ENCODE data around the gene FBXW5.

FBXW5 gene

GRCh38 chr9:136947955-136948510 lies 3.5 kb upstream of the FBXW5 start:
- no peak for DNase-seq (ENCODE audit: low read depth in 2 of 2)

DNA sequence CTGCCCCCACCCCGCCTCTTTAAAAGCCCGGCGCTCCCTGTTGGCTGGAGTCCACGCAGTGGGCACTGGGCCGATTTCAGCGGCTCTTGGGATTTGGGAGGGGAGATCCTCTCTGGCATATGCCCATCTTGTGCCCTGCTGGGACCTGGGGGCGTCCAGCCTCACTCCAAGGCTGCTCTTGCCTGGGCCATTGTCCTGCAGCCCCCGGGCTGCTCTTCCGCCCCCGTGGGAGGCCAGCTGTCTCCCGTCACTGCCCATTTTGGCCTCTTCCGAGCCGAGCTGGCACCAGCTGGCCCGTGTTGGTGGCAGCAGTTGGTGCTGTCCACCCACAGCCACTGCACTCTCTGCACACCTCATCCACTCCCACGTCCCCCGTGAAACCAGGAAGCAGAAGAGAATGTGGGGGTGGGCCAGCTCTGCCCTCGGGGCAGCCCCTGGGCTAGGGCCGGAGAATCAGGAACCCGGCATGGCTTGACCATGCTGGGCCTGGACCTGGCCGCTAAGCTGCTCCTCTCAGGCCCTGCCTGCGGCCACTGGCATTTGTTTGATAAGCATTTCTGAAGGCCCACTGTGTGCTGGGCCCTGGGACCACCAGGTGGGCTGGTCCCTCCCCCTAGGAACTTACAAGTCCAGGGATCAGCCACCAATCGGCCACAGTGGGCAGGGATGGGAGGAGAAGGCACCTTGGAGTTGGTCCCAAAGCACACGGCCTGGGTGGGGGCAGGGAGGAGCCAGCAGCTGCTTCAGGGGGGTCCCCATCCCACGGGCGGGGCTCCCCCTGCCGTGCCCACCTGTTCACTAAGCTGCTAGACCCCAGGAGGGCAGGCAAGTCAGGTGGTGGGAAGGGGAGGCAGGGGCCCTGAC lies 2.7 kb upstream of the FBXW5 start:
- DNase-seq (ENCODE audit: low read depth in 2 of 2), result no peak

DNA sequence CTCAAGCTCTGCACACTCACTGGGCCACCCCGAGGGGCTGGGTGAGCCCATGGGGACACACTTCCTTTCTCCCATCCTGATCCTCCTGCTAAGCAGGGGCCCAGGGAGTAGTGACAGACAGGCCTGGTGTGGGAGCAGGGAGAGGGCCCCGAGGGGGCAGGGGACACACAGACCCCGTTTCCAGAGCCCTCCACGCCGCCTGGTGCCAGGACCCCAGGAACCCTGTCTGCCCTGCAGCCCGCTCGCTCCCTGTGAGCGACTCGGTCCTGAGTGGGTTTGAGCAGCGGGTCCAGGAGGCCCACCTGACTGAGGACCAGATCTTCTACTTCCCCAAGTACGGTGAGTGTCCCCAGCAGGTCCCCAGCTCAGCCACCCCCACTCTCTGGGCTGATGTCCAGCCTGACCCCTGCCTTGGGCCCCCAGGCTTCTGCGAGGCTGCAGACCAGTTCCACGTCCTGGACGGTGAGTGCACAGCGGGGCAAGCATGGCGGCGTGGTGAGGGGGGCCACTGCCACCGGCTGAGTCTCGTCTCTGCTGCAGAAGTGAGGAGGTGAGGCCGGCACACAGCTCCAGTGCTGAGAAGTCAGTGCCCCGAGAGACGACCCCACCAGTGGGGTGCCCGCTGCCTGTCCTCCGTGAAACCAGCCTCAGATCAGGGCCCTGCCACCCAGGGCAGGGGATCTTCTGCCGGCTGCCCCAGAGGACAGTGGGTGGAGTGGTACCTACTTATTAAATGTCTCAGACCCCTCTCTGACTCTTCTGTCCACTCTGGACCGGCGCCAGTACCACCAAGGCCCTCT lies 1.9 kb upstream of the FBXW5 start:
- no peak for DNase-seq (ENCODE audit: low read depth in 2 of 2)

DNA sequence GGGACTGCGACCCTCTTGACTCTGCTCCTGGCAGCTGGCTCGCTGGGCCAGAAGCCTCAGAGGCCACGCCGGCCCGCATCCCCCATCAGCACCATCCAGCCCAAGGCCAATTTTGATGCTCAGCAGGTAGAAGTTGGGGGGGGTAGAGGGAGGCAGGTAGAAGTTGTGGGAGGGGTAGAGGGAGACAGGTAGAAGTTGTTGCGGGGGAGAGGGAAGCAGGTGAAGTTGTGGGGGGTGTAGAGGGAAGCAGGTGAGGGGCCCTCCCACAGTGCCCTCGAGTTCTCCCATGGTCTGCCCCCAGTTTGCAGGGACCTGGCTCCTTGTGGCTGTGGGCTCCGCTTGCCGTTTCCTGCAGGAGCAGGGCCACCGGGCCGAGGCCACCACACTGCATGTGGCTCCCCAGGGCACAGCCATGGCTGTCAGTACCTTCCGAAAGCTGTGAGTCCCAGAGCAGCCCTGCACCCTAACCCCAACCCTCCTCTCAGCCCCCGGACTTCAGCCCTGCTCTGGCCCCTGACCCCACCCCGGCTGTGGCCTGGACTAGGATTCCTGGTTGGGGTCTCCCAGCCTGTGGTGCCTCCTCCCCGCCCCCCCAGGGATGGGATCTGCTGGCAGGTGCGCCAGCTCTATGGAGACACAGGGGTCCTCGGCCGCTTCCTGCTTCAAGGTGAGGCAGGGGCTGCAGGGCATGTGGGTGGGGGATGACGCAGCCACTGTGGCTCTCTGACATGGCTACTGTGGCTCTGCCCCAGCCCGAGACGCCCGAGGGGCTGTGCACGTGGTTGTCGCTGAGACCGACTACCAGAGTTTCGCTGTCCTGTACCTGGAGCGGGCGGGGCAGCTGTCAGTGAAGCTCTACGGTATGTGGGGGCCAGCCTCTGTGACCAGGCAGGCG lies 1.0 kb upstream of the FBXW5 start:
- no peak for DNase-seq (ENCODE audit: low read depth in 2 of 2)

DNA sequence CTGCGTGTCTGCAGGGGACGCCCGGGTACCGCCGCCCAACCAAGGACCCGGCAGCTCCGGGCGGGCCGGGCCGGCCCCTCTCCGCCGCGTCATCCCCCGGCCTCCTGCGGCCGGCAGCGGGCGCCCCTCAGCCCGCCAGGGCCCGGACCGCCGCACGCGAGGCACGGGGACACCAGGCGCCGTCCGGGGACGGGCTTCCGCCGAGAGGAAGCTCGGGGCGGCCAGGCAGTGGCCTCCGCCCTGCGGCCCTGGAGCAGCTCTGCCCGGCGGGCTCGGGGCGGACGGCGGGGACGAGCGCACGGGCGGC lies 373 bp downstream of the FBXW5 start:
- no peak for DNase-seq (ENCODE audit: low read depth in 2 of 2)

GRCh38 chr9:136943291-136944211 lies 987 bp downstream of the FBXW5 start:
- DNase-seq (ENCODE audit: low read depth in 2 of 2), result peak in 1 of 2 donors; percentile 17

GRCh38 chr9:136942881-136943230 lies 1.7 kb downstream of the FBXW5 start:
- no peak for DNase-seq (ENCODE audit: low read depth in 2 of 2)

DNA sequence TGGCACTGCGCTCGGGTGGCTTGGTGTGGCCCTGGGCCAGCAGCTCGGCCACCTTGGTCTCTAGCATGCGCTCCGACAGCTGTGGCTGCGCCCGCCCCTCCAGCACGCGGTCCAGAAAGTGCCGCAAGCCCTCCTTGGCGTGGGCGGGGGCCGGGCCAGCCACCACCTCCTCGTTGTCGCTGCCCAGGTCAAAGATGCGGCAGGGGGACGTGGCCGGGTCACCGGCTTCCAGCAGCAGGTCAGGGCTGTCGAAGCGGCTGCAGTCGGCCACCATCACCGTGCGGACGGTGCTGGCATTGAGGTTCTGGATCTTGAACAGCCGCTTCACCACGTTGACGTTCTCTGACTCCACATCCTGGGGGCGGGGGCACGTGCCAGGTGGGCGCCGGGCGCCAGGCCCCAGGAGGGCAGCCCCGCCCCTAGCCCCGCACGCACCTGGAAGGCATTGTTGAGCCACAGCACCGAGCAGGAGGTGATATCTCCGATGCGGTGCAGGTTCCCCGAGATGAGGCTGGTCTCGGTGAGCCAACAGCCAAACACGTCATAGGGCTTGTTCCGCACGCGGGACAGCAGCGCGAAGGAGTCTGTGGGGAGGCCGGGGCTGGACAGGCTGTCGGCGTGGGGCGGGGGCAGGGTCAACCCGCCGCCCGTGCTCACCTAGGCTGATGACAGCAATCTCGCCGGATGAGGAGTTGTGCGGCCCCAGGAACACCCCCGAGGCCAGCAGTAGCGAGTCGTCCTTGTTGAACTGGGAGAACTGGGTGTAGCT lies 2.2 kb downstream of the FBXW5 start:
- DNase-seq (ENCODE audit: low read depth in 2 of 2), result no peak

DNA sequence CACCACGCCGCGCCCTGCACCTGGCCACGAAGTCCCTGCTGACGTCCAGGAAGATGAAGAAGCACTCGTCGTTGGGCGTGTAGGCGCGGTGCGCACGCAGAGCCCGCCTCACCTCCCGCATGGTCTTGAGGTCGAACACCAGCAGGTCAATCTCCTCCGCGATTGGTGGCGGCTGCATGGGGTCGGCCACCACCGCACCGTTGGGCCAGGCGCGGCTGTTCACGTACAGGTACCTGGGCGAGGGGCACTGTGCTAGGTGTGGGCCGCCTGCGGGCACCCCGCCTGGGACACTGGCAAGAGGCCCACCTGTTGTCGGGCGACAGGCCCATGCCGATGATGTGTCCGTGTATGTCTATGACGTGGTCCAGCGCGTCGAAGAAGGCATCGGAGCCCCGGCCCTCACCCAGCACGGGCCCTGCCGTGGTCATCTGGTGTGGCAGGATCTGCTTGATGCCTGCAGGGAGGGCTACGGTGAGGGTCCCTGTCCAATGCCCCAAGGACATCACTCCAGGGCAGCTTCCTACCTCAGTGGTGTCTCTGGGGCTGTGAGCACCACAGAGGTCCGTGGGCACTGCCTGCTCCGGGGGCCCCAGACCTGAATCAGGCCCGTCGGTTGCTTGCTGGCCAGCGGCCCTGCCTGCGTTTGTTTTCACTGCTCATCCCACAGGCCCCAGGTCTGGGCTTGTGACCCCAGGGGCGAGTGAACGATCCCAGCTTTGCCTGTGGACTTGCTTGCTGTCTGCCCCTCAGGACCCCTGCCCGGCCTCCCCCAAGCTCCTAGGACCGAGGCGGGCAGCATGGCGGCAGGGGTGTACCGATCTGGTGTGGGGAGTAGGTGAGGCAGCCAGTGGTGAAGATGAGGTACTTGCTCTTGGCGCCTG lies 3.1 kb downstream of the FBXW5 start:
- DNase-seq (ENCODE audit: low read depth in 2 of 2), result no peak

GRCh38 chr9:136940526-136941230 lies 3.9 kb downstream of the FBXW5 start:
- DNase-seq (ENCODE audit: low read depth in 2 of 2), result no peak

- no peak for DNase-seq (ENCODE audit: low read depth in 2 of 2)
These were observed 4.5 kb downstream of the FBXW5 start for GRCh38 chr9:136939996-136940525.

- no peak for DNase-seq (ENCODE audit: low read depth in 2 of 2)
These were observed 5.0 kb downstream of the FBXW5 start for GRCh38 chr9:136939431-136939995.

DNA sequence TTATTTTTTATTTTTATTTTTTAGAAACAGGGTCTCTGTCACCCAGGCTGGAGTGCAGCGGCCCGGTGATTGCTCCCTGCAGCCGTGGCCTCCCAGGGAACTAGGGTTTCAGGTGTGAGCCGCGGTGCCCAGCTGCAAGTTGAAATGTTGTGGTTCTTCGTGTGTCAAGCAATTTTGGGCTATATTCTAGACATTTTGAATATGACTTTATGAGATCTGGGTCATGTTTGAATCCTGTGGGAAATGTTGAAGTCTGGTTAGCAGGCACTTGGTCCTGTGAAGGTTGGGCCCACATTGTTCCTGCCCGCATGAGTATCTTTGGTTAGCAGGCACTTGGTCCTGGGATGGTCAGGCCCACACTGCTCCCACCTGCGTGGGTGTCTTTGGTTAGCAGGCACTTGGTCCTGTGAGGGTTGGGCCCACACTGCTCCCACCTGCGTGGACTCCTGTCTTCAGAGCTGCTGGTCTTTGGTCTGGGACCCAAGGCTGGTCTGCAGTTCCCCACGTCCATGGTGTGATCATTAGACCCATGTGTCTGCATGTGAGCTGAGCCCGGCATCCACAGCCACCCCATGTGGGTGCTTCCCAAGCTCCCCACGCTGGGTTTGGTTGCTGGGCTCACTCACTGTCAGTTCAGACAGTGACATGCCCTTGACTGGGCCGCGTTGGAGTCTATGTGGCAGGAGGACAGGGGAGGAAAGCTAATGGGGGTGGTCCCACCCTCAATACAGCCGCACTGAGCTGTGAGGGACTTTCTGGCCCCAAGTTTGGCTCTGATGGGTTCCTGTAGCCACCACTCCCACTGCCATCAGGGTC lies 7.1 kb downstream of the FBXW5 start:
- DNase-seq (ENCODE audit: low read depth in 2 of 2), result no peak

GRCh38 chr9:136936645-136937170 lies 7.8 kb downstream of the FBXW5 start:
- no peak for DNase-seq (ENCODE audit: low read depth in 2 of 2)

DNA sequence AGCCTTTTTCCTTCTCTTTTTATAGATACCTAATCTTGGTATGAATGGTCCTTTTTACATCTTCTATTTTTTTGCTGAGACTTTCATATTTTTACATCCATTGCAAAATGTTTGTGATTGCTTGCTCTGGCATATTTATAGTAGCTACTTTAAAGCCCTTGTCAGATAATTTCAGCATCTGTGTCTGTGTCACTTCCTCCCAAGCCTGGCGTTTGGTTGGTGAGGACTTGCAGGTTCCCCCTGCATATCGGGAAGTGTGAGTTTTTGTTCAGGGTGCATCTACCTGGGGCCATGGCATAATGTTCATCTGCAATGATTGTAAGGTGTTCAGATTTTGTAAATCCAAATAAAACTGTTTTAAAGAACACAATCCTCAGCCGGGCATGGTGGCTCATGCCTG lies 8.9 kb downstream of the FBXW5 start:
- no peak for DNase-seq (ENCODE audit: low read depth in 2 of 2)

DNA sequence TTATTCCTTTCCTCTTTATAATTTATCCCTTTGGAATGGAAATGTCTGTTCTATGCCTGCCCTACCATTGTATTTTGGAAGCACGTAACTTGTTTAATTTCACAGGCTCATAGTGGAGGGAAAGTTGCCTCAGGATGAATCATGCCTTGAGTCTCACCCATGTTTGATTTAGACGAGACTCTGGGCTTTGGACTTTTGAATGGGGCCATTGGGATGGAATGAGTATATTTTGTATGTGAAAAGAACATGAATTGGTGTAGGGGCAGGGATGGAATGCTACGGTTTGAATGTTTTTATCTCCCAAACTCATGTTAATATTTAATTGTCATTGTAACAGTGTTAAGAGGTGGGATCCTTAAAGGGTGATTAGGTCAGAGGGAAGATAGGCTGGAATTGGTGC lies 10.3 kb downstream of the FBXW5 start:
- no peak for DNase-seq (ENCODE audit: low read depth in 2 of 2)
